GM19239 (cell line): ENCODE measurements around the gene PTGFRN.

Experiments
- DNase-seq: peaks from one replicate; pipeline ENCODE4 v3.0.0; 2011; ENCODE audit warnings: low spot score; ENCODE audit not compliant: insufficient read length
- FAIRE-seq: peaks from 2 replicates; lab custom pipeline; 2011; peaks lifted over from hg19 to GRCh38; lab: Jason Lieb, UNC

PTGFRN gene

GRCh38 chr1:116991171-116991845 lies 81.6 kb downstream of the PTGFRN start:
- DNase-seq, result no peak
- no peak for FAIRE-seq

GRCh38 chr1:116991918-116992317 lies 82.2 kb downstream of the PTGFRN start:
- FAIRE-seq (no peak), DNase-seq (no peak)

GRCh38 chr1:116993286-116993685 lies 83.6 kb downstream of the PTGFRN start:
- DNase-seq (no peak), FAIRE-seq (no peak)

GRCh38 chr1:116994411-116994810 lies 84.7 kb downstream of the PTGFRN start:
- DNase-seq (no peak), FAIRE-seq (no peak)

- FAIRE-seq (no peak), DNase-seq (no peak)
Measured at GRCh38 chr1:116997066-116997465, 87.3 kb downstream of the PTGFRN start.

GRCh38 chr1:116997636-116998035 lies 87.9 kb downstream of the PTGFRN start:
- FAIRE-seq (no peak), DNase-seq (no peak)

GRCh38 chr1:116999596-116999995 lies 89.9 kb downstream of the PTGFRN start:
- FAIRE-seq, result no peak

GRCh38 chr1:117000142-117000541 lies 90.4 kb downstream of the PTGFRN start:
- FAIRE-seq (peak; percentile 49), DNase-seq (no peak)

More at GRCh38 chr1:116999596-116999995, 89.9 kb downstream of the PTGFRN start:
- DNase-seq, result no peak

GRCh38 chr1:117001254-117001927 lies 91.7 kb downstream of the PTGFRN start, which contains the start of gene CD101:
CD101 (plus strand) TSS chr1:117001760; CDS start chr1:117001818, 58 bp downstream.
- DNase-seq, result peak; percentile 49
- peak; percentile 98 for FAIRE-seq

GRCh38 chr1:117003223-117003875 lies 93.6 kb downstream of the PTGFRN start:
- DNase-seq, result no peak
- FAIRE-seq, result peak; percentile 76

GRCh38 chr1:117007719-117008013 lies 98.0 kb downstream of the PTGFRN start:
- FAIRE-seq, result no peak
- DNase-seq, result no peak

GRCh38 chr1:117008656-117009055 lies 98.9 kb downstream of the PTGFRN start:
- FAIRE-seq, result no peak
- no peak for DNase-seq

- FAIRE-seq (no peak), DNase-seq (no peak)
Measured at GRCh38 chr1:117009132-117009531, 99.4 kb downstream of the PTGFRN start.

- no peak for FAIRE-seq
Measured at GRCh38 chr1:117010310-117010969, 100.7 kb downstream of the PTGFRN start.

GRCh38 chr1:117011334-117011733 lies 101.6 kb downstream of the PTGFRN start:
- FAIRE-seq (no peak), DNase-seq (no peak)

More at GRCh38 chr1:117010310-117010969, 100.7 kb downstream of the PTGFRN start:
- no peak for DNase-seq

GRCh38 chr1:117013309-117013858 lies 103.7 kb downstream of the PTGFRN start:
- FAIRE-seq (no peak), DNase-seq (no peak)

GRCh38 chr1:117014209-117014608 lies 104.5 kb downstream of the PTGFRN start:
- no peak for FAIRE-seq
- no peak for DNase-seq

- DNase-seq (no peak), FAIRE-seq (no peak)
Measured at GRCh38 chr1:117015724-117016123, 106.0 kb downstream of the PTGFRN start.

- FAIRE-seq (no peak), DNase-seq (no peak)
Measured at GRCh38 chr1:117017062-117017461, 107.3 kb downstream of the PTGFRN start.

- FAIRE-seq (no peak), DNase-seq (no peak)
Measured at GRCh38 chr1:117017648-117018047, 107.9 kb downstream of the PTGFRN start.
